HG03520 (cell line): ENCODE data around the gene OR11H12.
"Not testable (repeated sequence)": the region's sequence is repeated elsewhere in the genome, so short reads cannot be mapped to it uniquely, and the experiment has no call there.

Experiments used
- ATAC-seq: cut with Tn5 transposase; IDR thresholded peaks from one replicate; pipeline ENCODE4 v1.9.1; 2021; ENCODE audit warnings: mild to moderate bottlenecking, moderate library complexity; ENCODE audit not compliant: unreplicated experiment

The OR11H12 gene, protein sequence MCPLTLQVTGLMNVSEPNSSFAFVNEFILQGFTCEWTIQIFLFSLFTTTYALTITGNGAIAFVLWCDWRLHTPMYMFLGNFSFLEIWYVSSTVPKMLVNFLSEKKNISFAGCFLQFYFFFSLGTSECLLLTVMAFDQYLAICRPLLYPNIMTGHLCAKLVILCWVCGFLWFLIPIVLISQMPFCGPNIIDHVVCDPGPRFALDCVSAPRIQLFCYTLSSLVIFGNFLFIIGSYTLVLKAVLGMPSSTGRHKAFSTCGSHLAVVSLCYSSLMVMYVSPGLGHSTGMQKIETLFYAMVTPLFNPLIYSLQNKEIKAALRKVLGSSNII

DNA sequence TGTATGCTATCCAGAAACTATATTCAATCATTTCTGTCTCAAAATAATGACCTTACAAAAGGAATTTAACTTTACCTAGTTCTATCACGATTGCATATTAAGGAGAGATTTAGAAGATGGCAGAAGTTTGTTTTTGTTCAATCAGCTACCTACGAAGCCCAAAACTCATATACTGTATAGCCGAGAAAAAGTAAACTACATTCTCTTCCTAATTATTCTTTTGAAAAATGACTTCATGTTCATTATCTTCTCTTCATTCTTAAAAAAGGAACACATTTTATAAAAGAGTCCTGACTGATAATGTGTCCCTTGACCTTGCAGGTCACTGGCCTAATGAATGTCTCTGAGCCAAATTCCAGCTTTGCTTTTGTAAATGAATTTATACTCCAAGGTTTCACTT lies at the start of gene OR11H12:
TSS of gene OR11H12 (plus strand) at position 301 of the 400 bp plus-strand sequence. CDS start at position 301, 0 bp downstream.
- ATAC-seq, result not testable (repeated sequence)

DNA sequence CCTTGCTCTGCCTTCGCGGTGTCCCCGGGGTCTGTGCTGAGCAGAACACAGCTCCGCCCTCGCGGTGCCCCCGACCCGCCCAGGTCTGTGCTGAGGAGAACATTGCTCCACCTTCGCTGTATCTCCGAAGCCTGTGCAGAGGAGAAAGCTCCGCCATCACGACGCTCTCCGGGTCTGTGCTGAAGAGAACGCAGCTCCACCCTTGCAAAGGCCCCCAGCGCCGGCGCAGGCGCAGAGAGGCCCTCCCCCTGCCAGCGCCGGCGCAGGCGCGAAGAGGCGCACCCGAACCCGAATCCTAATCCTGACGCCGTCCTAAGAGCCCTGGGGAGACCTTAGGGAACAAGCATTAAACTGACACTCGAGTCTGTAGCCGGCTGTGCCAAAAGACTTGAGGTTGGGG lies 18.0 kb upstream of the OR11H12 start:
- ATAC-seq, result not testable (repeated sequence)

DNA sequence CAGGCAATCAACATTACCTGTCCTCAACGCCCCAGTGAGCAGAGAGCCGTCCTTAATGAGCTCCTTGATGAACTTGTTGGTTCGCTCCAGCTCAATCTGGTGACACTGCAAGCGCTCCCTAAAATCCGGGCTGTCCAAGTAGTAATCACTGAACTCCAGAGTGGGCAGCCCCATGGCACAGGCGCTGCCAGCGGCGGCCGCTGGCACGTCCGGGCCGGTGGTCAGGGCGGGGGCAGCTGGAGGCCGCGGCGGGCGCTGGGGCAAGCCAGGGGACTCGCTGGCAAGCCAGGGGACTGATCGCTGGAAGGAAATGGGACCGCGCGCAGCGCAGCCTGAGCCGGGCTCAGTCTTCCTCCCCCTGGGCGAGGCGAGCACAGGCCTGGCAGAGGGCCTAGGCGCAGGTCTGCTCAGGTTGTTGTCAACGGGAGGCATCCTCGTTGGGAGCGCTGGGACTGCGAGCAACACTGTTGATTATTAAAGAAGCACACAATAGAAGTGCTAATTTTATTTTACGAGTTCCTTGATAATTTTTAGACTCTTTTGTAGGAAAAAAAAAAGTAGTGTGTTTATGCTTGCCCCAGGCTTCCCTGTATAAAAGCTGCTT lies 25.8 kb downstream of the OR11H12 start:
- not testable (repeated sequence) for ATAC-seq

DNA sequence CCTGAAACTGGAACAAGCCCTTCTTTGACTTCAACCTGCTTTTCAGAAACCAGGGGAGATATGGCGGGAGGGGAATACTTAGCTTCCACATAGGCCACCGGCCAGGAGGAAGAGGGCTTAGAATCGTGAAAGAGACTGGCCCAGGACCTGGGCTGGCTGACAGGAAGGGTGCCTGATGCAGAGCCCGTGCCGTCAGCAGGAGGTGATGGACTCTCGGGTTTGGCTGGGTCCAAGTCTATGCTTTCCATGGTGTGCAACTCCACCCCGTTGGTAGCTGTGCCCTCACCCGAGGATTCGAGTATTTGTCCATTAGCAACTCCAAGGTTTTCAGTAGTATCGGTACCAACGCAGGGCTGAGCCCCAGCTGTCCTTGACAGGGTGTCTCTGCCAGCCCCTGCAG lies 35.1 kb downstream of the OR11H12 start:
- not testable (repeated sequence) for ATAC-seq

DNA sequence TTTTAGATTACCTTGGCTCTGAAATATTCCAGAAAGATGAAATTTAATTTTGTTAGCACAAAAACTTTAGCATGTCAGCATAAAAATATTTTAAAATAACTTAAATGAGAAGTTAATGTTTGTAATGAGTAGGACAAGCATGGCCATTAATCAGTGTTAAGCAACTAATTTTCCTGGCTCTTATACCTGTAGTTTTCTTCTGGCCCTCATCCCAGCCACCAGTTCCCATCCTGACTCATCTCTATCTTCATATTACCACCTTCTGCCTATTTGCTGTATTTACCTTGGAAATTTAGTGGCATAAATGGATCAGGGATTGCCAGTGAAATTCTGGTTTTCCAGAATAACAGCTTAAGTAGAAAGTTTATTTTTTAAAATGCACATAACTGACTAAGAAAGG lies 37.1 kb downstream of the OR11H12 start:
- not testable (repeated sequence) for ATAC-seq

DNA sequence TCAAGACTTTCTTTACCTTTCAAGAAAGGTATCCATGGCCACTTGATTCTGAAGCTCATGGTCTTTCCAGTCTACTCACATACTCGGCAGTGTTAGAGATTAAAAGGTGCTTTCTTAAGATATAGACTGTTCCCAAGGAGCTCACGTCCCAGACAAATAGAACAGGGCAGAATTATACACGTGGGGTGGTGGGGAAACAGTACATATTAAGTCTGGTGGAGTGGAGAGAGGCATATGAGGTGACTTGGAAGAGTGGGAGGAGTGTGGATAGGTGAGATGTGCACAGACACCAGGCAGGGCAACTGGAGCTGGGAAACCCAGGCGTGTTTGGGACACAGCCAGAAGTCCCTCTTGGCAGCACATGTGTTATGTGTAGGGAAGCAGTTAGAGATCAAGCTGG lies 37.9 kb downstream of the OR11H12 start:
- ATAC-seq, result not testable (repeated sequence)

DNA sequence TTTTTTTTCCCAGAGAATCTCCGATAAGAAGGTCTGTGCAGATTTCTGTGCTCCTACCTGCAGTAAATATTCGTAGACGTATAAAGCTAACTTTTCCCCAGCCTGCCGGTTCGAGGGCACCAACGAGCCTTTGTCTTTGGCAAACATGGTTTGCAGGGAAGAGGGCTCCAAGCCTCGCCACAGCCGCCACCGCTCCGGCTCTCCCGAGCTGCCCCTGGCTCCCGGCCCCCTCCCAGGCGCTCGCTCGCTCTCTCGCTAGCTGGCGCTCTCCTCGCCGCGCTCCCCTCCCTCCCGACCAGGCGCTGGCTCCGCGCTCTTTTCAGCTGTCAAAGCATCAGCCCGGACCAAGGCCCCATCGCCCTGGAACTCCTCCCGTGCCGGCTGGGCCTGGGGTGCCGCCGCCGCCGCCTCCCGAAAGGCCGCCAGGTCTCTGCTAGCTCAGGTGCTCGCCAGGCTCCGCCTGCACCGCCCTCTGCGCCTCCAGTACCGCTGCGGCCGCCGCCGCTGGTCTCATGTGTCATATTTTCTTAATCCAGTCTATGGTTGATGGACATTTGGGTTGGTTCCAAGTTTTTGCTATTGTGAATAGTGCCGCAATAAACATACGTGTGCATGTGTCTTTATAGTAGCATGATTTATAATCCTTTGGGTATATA lies 45.3 kb downstream of the OR11H12 start:
- ATAC-seq, result not testable (repeated sequence)
